ENCODE data around the gene ACRBP.

Gene ACRBP

DNA sequence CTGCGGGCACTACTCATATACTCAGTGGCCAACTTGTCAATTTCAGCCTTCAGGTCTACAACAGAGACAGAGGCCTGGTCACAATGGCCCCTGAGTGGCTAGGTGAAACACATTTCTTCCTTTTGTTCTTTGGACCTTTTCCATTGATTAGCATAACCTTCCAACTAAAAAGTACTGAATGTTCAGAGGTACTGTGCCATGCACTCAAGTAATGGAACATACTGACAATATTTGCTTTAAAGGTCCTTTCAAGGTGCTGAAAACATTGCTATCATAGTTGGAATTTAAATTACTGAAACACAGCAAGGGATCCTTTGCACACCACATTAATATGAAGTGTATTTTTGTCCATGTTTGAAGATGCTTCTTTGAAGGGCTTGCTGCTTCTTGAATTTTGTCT, 6.1 kb upstream of the ACRBP start:
- DNase-seq (ENCODE audit: low spot score), result no peak
- in situ Hi-C loops (cut with MboI; ENCODE audit: low pct_unique_long_range_greater_than_20kb, low sequenced_read_pairs, unreplicated experiment), result no loop called here
- TF ChIP-seq, protein P1, sequence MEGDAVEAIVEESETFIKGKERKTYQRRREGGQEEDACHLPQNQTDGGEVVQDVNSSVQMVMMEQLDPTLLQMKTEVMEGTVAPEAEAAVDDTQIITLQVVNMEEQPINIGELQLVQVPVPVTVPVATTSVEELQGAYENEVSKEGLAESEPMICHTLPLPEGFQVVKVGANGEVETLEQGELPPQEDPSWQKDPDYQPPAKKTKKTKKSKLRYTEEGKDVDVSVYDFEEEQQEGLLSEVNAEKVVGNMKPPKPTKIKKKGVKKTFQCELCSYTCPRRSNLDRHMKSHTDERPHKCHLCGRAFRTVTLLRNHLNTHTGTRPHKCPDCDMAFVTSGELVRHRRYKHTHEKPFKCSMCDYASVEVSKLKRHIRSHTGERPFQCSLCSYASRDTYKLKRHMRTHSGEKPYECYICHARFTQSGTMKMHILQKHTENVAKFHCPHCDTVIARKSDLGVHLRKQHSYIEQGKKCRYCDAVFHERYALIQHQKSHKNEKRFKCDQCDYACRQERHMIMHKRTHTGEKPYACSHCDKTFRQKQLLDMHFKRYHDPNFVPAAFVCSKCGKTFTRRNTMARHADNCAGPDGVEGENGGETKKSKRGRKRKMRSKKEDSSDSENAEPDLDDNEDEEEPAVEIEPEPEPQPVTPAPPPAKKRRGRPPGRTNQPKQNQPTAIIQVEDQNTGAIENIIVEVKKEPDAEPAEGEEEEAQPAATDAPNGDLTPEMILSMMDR (IDR thresholded peaks at IDR 0.05; ENCODE audit: extremely low read depth, insufficient read depth, missing control alignments), result no peak

DNA sequence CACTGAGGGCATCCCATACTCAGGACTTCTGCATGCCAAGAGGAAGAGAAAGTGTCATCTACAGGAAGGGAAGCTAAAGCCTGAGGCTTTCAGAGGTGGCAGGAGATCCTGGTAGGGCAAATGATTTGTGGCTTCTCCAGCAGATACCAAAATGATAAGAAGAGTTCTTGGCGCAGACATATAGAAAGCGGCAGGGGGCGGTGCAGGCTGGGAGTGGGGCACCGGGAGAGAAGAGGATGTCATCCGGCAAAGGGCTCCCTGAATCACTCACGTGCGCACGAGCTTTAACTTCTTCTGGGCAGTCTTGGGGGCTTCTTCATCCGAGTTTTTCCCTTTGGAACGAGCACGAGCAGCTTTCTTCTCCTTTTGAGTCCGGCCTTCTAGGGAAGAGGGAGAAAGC, 5.2 kb upstream of the ACRBP start:
- in situ Hi-C loops (cut with MboI; ENCODE audit: low pct_unique_long_range_greater_than_20kb, low sequenced_read_pairs, unreplicated experiment), result no loop called here
- TF ChIP-seq, protein P1 (IDR thresholded peaks at IDR 0.05; ENCODE audit: extremely low read depth, insufficient read depth, missing control alignments), result no peak
- DNase-seq (ENCODE audit: low spot score), result no peak

DNA sequence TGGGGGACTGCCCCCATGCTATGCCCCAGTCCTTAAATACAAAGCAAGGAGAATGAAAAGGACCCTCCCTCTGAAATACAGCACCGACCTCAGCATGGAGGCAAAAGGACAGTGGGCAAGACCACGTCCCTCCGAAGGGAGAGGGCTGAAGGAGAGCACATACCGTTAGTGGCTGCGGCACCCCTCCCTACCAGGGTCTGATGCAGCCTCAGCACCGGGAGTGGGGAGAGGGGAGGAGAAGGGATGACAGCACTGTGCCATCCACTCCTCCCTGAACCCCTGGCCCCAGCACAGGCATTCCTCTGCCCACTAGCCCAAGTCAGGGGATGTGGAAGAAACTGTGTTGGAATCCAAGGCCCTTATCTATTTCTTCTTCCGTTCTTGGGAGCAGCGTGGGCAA, 3.6 kb upstream of the ACRBP start:
- TF ChIP-seq, protein P1 (IDR thresholded peaks at IDR 0.05; ENCODE audit: extremely low read depth, insufficient read depth, missing control alignments), result no peak

DNA sequence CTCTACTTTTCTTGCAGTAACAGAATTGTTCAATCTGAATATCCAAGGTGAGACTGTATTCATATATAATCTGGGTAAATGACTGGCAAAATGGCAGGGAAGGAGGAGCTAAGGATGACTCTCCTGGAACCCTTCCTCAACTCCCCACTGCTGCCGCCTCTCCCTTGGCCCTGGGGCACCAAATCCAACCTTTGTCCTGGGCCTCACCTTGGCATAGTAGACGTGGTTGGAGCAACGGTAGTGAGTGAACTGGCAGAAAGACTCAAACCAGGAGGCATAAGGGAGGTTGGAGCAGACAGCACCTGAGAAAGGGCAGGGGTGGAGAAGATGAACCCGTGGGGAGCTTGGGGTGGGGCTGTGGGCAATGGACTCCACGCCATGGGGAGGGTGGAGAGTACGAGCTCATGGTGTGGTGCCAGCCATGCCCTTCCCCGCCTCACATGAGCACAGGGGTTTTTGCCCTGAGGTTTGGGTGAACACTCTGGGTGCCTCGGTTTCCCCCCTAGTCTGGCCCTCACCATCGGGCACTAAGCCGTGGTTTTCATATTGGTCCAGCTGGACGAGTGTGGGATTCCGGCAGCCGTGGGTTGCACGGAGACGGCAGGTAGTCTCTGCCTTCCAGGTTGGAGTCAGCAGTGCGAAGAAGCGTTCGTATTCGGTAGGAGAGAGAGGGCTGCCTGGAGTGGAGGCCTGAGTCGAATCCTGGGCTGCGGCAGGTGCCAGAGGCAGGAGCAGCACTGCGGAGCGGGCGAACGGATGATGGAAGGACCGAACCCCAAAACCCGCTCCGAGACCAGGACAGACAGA, 753 bp downstream of the ACRBP start:
- in situ Hi-C loops (cut with MboI; ENCODE audit: low pct_unique_long_range_greater_than_20kb, low sequenced_read_pairs, unreplicated experiment), result no loop called here
- DNase-seq (ENCODE audit: low spot score), result no peak
- TF ChIP-seq, protein P1 (IDR thresholded peaks at IDR 0.05; ENCODE audit: extremely low read depth, insufficient read depth, missing control alignments), result no peak

More for the DNA sequence above, 3.6 kb upstream of the ACRBP start:
- no peak for DNase-seq (ENCODE audit: low spot score)
- in situ Hi-C loops (cut with MboI; ENCODE audit: low pct_unique_long_range_greater_than_20kb, low sequenced_read_pairs, unreplicated experiment), result no loop called here

DNA sequence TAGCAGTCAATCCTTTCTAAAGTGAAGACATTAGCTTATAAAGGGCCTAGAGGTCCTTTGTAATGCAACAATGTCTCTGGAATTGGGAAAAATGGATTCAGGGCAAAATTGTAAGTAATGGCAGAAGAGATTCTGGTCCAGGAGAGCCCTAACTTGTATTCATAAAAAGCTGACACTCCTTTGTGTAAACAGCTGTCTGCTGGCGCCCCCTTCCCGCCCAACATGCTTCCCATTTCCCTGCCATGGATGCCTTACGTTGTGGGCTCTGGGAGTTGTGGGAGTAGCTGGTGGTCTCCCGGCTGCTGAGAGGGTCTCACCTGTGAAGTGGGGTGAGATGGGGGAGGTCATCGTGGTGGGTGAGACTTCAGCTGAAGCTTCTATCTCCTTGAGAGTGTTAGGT, 2.3 kb downstream of the ACRBP start:
- no peak for DNase-seq (ENCODE audit: low spot score)
- in situ Hi-C loops (cut with MboI; ENCODE audit: low pct_unique_long_range_greater_than_20kb, low sequenced_read_pairs, unreplicated experiment), result no loop called here
- TF ChIP-seq, protein P1 (IDR thresholded peaks at IDR 0.05; ENCODE audit: extremely low read depth, insufficient read depth, missing control alignments), result no peak

DNA sequence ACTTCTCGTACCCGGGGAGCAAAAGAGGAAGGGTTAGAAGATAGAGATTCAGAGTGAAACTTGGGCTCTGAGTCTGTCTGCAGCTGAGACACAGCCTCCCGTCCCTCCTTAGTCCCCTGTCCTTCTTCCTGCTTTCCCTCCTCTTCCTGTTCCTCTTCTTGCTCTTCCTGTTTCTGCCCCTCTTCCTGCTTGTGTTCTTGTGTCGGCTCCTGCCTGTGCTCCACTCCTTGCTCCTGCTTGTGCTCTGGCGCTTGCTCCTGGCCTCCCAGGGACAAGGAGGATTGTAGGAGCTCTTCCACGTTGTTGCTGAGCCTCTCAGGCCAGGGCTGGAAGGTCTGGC, 3.0 kb downstream of the ACRBP start:
- in situ Hi-C loops (cut with MboI; ENCODE audit: low pct_unique_long_range_greater_than_20kb, low sequenced_read_pairs, unreplicated experiment), result no loop called here
- TF ChIP-seq, protein P1 (IDR thresholded peaks at IDR 0.05; ENCODE audit: extremely low read depth, insufficient read depth, missing control alignments), result no peak
- DNase-seq (ENCODE audit: low spot score), result no peak
